ENCODE measurements around the gene SERP2.

Gene SERP2

GRCh38 chr13:44389060-44389666 lies 15.5 kb downstream of the SERP2 start:
- DNase-seq = no peak

DNA sequence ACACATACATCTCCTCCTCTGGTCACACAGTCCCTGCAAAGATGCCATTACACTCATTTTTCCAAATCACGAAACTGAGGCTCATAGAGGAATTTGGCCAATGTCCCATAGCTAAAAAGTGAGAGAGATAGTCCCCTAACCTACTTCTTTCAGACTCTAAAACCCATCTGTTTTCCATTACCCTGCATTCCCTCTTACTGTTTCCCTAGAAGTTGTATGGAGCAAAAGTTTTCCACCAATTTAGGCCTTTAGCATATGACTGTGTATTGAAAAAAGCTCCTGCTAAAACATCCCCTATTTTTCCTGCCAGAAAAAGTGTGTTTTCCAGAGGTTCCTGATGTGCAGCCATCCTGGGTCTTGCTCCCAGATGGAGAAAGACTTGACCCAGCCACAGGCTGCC lies 16.3 kb downstream of the SERP2 start:
- no peak for DNase-seq

GRCh38 chr13:44393391-44393790 lies 19.8 kb downstream of the SERP2 start:
- DNase-seq = no peak

DNA sequence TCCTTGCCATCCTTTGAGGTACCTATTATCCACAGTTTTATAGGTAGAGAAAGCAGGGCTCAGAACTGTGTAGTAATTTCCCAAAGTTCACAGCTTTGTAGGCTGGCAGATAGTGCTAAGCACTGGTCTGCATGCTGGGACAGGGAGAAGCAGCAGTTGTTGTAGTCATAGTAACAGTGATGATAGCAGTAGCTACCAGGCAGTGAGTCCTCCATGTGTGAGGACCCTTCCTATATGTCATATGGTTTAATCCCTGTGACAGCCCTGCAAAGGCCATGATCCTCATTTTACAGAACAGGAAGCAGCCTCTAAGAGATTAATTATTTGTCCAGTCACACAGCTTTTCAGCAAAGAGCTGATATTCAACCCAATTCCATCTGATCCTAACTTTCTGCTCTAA lies 21.0 kb downstream of the SERP2 start:
- DNase-seq = no peak

DNA sequence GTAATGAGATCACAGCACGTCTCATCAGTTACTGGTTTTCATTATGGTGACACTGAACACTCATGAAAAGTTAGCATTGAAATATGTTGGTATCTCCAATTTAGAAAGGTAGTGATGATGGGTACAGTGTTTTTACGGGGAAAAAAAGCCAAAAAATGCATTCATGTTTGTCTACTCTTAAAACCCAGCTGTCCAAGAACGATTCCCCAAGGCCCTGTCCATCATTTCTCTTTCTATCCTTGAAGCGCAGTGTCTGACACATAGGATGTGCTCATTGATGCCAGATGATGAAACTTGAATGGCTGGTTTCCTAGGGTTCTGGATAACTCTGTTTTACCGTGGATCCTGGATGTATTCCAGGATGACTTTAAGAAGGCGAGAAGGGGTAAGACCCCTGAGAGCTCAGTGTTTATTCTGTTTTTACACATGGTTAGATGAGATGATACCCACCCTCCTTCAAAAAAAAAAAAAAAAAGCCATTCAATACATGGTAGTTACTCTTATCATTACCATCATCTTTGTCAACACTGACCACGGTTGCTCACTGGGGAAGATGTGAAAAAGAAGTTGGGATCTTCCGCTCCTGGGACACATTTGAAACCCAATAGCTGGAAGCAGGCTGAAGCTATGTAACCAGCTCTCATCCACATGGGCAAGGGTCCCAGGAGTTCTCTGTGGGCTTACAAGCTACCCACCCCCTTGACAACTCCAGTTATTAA lies 22.5 kb downstream of the SERP2 start:
- no peak for DNase-seq

DNA sequence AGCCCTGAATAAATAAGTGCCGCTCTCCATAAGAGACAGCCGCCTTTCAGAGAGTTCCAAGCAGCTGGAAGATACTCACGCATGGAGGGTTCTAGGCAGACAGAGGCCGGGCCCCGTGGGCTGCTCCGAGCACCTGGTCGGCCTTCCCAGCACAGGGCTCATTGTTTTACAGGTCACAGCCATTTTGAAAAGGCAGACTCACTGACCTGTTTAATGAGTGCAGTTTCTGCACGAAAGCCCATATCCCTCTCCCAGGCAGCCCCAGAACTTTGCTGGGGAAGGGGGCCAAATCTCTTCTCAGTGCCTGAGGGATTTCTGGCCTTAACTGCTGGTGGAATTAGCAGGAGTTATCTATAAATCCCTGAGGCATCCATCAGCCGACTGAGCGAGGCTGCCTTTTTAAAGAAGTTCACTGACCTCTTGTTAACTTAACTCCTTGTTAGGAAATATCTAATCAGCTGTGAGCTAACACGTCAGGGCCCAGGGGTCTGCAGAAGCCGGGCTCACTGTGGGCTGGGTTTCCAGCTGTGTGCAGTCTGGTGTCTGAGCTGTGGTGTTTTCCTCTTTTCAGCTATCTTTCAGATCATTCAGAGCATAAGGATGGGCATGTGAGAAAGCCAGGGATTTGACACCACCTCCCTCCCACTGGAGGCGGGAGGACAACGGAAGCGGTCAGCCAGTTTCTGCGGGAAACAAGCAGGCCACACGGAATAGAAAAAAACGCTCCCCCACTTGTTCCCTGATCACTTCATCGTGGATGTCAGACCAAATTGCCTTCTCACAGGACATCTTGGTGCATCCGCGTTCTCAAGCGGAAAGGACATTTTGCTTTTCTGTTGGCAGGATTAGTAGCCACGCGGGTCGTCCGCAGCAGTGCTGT lies 23.3 kb downstream of the SERP2 start:
- no peak for DNase-seq

- DNase-seq = no peak
These were observed 24.2 kb downstream of the SERP2 start for GRCh38 chr13:44397766-44398223.

GRCh38 chr13:44398606-44399005 lies 25.0 kb downstream of the SERP2 start:
- no peak for DNase-seq

DNA sequence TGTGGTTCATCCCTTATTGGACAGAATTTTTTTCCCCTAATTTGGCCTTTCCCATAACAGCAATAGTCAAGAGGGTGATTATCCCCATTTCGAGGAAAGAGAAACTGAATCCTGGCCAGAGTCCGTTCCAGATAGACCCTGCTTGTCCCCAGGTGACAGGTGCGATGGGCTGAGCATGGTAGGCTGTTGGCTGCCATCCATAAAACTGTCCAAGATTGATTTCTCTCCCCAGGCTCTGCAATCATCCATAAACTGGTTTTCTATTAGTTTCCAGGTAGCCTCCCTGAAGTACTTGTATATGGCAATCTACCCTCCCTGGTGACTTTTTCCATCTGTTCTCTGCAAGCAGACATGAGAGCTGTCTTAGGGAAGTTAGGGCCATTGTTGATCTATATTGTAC lies 25.4 kb downstream of the SERP2 start:
- DNase-seq = no peak

DNA sequence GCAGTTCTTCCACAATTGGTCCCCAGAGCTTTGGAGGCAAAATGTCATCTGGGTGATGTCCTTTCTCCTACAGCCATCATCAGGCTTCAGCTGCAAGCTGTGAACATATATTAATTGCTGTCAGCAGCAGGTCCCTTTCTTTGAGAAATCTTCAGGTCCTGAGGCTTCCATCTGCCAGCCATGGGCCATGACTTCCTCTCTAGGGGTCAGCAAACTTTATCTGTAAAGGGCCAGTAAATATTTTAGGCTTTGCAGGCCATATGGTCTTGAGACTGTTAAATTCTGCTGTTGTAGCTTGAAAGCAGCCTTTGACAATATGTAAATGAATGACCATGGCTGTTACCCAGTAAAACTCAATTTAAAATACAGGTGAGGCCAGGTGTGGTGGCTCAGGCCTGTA lies 27.1 kb downstream of the SERP2 start:
- no peak for DNase-seq

- DNase-seq = no peak
These were observed 28.0 kb downstream of the SERP2 start for GRCh38 chr13:44401577-44401976.

DNA sequence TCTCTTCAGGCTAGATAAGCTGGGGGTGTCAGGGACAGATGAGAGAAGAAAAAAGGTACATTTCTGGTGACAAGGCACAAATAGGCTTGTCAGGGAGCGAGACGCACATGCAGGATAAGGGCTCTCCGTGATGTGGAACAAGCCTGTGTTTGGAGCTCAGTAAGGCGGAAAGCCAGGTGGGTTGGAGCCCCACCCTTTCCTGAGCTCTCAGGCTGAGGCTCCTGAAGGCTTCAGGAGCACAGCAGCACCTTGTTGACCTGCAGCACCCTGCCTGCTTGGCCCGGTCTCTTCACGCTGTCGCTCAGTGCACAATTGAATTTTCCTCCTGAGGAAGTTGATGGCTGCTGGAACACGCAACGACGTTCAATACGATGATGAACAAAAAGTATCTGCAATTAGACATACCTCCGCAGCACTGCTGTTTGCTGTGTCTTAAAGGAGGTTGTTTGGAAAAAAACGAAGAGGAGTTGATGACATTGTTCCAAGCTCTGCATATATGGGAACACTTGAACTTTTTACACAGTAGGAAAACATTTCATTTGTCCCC lies 29.3 kb downstream of the SERP2 start:
- DNase-seq = no peak

GRCh38 chr13:44403461-44404056 lies 29.9 kb downstream of the SERP2 start:
- DNase-seq = no peak

- DNase-seq = no peak
These were observed 30.9 kb downstream of the SERP2 start for GRCh38 chr13:44404261-44405132.

GRCh38 chr13:44406617-44407016 lies 33.0 kb downstream of the SERP2 start:
- DNase-seq = no peak

DNA sequence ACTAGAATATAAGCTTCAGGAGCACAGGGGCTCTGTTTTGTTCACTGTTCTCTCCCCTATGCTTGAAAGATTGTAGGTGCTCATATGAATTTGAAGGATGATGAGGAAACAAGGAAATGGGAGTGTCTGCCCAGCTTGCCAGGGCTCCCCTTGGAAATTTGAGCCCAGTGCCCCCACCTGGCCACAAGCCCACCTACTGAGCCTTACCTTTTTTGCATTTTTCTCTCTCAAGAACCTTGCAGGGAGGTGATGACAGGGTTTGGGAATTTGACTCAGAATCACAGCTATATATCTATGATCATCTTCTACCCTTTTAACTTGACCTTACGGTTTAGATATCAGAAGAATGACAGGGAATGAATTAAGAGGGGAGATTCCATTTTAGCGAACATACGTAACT lies 33.8 kb downstream of the SERP2 start:
- no peak for DNase-seq

DNA sequence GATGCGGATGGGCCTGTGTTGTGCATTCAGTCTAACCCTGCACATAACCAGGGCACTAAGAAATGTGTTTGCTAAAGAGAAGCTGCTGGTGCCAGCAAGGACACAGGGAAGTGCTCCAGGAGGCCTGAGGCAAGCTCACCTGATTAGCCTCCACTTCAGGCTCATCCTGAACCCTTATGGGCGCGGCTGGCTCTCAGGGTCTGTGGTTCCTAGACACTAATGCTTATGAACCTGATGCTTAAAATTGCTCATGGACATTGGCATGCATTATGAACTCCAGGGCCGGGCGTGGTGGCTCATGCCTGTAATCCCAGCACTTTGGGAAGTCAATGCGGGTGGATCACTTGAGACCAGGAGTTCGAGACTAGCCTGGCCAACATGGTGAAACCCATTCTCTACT lies 34.3 kb downstream of the SERP2 start:
- DNase-seq = no peak

DNA sequence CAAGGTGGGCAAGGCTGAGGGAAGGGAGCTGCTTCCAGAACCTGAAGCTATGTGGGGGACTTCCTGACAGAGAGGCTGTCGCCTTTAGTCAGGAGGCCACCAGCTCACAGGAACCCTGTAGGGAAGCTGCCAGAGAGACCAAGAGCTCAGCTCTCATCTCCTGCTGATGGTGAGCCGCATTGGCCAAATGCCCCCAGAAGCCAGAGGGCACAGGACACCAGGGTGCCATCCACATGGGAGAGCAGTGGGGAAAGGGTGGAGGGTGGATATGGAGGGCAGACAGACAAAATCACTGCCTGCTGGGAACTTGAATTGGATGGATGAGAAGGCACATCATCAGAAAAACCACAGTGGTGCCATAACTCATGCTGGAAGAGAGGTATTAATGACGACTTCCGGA lies 36.0 kb downstream of the SERP2 start:
- no peak for DNase-seq

GRCh38 chr13:44410328-44410859 lies 36.8 kb downstream of the SERP2 start:
- DNase-seq = no peak

DNA sequence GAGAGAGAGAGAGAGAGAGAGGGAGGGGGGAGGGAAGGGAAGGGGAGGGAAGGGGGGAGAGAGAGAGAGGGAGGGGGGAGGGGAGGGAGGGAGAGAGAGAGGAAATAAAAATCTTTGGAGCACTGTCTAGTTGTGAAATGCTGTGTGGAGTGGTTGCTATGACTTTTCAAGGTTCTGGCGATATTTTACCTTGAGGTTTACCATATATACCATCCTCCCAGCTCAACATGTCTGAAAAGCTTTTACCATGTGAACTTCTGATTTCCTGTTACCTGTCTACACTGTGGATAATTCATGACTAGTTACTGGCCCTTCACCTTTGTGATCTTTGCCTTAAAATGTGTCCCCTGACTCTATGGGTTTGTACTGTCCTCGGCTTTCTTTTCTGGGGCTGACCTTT lies 38.2 kb downstream of the SERP2 start:
- no peak for DNase-seq

GRCh38 chr13:44412346-44412935 lies 38.8 kb downstream of the SERP2 start:
- DNase-seq = no peak
